Measurements from ENCODE around the gene TMEM252. TPM values are rescaled to one million over a fixed set of nuclear protein-coding genes. Genes with fewer than 3 reads are reported as not detected.
A peak's percentile ranks its signal among the peaks of the same experiment; 100 is the strongest.

Gene TMEM252, protein sequence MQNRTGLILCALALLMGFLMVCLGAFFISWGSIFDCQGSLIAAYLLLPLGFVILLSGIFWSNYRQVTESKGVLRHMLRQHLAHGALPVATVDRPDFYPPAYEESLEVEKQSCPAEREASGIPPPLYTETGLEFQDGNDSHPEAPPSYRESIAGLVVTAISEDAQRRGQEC
- not detected for total RNA-seq

DNA sequence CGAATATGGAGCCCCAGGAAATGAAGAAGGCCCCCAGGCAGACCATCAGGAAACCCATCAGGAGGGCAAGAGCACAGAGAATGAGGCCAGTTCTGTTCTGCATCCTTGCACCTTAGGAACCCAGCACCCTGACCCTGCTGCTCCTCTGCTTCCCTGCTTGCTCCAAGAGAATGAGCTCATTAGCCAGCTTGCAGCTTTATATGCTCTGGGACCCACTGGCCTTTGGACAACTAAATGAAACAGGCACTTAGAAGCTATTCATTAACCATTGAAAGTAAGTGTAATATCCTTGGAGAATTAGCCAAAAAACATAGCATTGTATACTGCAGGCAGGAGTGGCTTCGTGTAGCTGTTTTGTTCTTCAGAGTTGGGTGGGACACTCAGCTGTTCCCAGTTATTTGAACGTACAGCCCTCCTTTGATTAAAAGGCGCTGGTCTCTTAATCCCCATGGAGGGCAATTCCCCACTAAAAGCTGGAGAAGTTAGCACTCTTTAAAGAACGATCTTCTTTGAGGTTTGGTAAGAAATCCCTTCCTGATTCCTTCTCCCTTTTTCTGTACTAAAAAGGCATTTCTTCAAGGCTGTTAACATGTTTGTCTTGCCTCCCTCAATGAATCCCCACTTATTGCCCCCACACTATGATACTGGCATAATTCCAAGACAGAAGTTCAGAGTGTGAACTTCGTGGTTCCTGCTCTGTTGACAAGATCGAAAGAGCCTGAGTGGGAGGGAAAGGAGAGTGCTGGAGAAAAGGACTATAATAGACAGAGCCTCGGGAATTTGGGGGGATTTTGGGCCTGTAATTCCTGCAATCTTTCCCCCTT is at the start of gene TMEM252:
TMEM252 (minus strand) TSS at position 172 of the 824 bp plus-strand sequence; CDS start at position 103, 69 bp downstream.
- Mint-ChIP-seq H3K27me3 (peaks cover 14% of the 10 kb centered on the region), H3K4me1 (no peaks in the 10 kb centered on the region), H3K27ac (no peak within 1 kb of the TSS), H3K9me3 (no peaks in the 10 kb centered on the region), H3K36me3 (ENCODE audit: low read depth) (no peaks in the 10 kb centered on the region), H3K4me3 (no peak within 1 kb of the TSS)
- ChIA-PET POLR2A (no interaction called here), CTCF (interaction anchor here (0.6 to 1.5 kb wide), 3 partner anchors 15 to 629 kb away, joined by 3 to 5 read pairs (median 4); no protein-coding TSS in a partner anchor)
- DNase-seq = no peak

DNA sequence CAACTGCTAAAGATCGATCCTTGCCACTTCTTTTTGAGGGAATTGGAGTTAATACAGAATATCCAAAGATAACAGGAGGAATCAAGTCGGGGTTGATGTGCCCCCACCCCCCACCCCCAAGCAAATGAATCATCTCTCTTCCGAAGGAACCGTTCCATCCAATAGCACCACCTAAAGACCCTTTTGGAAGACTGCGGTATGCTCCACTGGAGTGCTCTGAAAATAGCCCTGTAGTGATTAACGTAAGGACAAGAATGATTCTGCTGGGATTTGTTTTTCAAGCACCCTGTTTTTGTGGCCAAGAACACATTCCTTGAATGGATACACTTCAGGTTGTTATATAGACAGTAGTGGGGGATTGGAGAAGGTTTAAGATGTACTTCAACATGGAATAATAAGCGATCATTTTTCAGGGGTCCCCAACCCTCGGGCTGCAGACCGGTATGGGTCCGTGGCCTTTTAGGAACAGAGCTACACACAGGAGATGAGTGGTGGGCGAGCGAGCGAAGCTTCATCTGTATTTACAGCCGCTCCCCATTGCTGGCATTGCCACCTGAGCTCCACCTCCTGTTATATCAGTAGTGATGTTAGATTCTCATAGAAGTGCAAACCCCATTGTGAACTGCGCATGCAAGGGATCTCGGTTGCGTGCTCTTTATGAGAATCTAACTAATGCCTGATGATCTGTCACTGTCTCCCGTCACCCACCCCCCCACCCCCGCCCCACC is 44.5 kb upstream of the TMEM252 start:
- Mint-ChIP-seq H3K4me1 (peaks cover 2% of the 10 kb centered on the region), H3K36me3 (ENCODE audit: low read depth) (no peaks in the 10 kb centered on the region), H3K9me3 (peaks cover 1% of the 10 kb centered on the region), H3K27ac (no peak overlapping the region), H3K27me3 (peaks cover 14% of the 10 kb centered on the region), H3K4me3 (no peak overlapping the region)
- POLR2A ChIA-PET = no interaction called here
- CTCF ChIA-PET = interaction anchor here (1.0 kb wide), 1 partner anchor 450 kb away, joined by 3 read pairs; no protein-coding TSS in a partner anchor
- DNase-seq = no peak

DNA sequence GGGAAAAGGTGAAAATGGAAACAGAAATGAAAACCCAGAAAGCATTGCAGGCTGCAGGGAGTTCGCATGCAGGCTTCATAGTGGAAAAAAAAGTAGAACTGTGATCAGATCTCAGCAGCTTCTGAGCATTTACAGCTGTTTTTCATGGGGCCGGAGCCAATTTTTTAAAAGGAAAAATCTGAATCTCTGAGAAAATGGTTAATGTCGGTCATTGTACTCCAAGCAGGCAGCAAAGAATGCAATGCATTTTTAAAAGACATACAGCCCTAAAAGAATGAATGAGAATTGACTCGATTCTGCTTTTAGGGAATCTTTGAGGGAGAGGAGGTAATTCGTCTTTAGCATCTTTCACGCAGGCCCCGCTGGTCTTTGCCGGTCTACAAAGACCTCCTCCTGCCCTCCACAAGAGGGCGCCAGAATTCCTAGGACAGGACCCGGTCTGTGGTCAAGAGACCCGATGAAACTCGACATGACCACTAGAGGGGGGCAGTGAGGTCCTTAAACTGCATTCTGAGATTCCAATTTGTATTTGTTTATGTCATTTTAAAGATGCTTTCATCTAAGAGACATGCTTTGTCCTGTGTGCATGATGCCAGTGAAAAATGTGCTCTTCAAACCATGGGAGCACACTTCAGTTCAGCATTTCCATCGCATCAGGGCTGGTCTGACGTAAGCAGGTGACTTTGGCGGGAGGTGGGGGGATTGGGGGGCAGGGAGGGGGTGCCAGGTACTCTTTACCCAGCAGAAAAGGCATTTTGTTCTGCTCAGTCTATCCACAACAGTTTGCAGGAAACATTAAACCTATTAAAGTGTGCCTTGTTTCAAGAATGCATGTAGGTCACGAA is 43.7 kb upstream of the TMEM252 start:
- ChIA-PET POLR2A (no interaction called here), CTCF (interaction anchor here (0.8 to 1.2 kb wide), 2 partner anchors 392 to 451 kb away, joined by 3 to 5 read pairs; partner anchors contain the start of gene FXN)
- Mint-ChIP-seq H3K27me3 (peaks cover 8% of the 10 kb centered on the region), H3K4me1 (peaks cover 2% of the 10 kb centered on the region), H3K36me3 (ENCODE audit: low read depth) (no peaks in the 10 kb centered on the region), H3K9me3 (no peaks in the 10 kb centered on the region), H3K4me3 (no peak overlapping the region), H3K27ac (no peak overlapping the region)
- peak; percentile 94 for DNase-seq

DNA sequence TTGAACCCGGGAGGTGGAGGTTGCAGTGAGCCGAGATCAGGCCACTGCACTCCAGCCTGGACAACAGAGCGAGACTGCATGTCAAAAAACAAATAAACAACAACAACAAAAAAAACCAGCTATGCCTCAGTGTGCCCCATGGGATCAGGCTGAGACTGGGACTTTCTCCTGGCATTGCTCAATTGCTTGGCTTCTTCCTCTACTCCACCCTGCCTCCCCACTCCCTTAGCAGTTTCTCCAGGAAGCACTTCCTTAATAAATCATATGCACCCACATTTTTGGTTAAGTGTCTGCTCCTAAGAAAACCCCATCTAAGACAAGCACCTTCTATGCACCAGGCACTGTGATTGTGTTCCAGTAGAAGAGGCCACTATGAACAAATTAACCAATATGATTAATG is 41.0 kb upstream of the TMEM252 start:
- ChIA-PET POLR2A (no interaction called here), CTCF (interaction anchor here (0.6 to 1.6 kb wide), 2 partner anchors 418 to 662 kb away, joined by 3 to 5 read pairs; no protein-coding TSS in a partner anchor)
- Mint-ChIP-seq H3K36me3 (ENCODE audit: low read depth) (no peaks in the 10 kb centered on the region), H3K4me1 (peaks cover 2% of the 10 kb centered on the region), H3K27me3 (peaks cover 1% of the 10 kb centered on the region), H3K9me3 (no peaks in the 10 kb centered on the region), H3K4me3 (no peak overlapping the region), H3K27ac (no peak overlapping the region)
- no peak for DNase-seq

DNA sequence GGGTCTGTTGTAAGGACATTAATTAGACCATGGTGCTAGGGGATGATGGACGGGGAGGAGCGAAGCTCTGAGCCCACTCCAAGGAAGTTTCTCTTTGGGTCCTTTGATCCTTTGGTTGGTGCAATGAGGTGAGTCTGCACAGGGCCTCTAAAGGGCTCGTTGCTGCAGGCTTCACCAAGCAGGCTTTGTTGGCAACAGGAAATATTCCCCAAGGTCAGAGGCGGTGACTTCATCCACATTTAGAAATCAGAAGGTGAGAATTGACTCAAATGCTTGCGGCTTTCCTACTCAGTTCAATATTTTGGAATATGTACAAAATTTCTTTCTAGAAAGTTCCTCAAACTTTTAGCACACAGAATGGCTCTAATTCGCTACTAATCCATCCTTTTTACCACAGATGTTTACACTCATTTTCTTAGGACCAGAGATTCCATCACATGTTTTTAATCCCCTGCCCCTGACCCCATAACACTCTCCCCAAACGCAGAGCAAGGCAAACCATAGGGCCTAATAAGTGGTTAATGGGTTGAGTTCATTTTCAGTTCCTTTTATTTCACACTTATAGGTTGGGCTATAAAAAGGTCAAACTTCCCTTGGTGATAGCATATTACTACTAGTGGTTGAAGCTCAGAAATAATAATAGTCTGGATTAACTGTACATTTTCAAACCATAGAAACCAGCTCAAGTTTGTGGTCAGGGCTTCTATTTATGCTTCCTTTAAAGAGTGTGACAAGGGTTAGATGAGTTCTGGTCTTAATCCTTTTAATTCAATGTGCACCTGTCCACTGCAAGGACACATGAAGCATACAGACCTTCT is 37.3 kb upstream of the TMEM252 start:
- H3K27ac Mint-ChIP-seq = no peak overlapping the region
- H3K27me3 Mint-ChIP-seq = peaks cover 6% of the 10 kb centered on the region
- DNase-seq = no peak
- no peaks in the 10 kb centered on the region for H3K9me3 Mint-ChIP-seq
- CTCF ChIA-PET = no interaction called here
- POLR2A ChIA-PET = no interaction called here
- H3K4me3 Mint-ChIP-seq = no peak overlapping the region
- H3K4me1 Mint-ChIP-seq = no peaks in the 10 kb centered on the region
- no peaks in the 10 kb centered on the region for H3K36me3 Mint-ChIP-seq (ENCODE audit: low read depth)

DNA sequence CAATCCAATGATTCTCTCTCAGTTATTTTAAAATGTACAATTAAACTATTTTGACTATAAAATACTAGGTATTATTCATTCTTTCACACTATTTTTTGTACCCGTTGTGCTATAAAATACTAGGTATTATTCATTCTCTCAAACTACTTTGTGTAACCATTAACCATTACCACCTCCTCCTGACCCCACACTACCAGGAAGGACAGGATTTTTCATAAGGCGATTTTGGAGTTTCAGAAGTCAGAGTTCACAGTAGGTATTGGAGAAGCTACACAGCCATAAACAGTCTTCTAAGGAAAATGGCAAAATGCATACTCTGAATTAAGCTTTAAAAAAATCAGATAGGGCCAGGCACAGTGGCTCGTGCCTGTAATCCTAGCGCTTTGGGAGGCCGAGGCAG is 35.1 kb upstream of the TMEM252 start:
- ChIA-PET POLR2A (no interaction called here), CTCF (no interaction called here)
- DNase-seq = no peak
- Mint-ChIP-seq H3K4me1 (no peaks in the 10 kb centered on the region), H3K36me3 (ENCODE audit: low read depth) (no peaks in the 10 kb centered on the region), H3K27ac (no peak overlapping the region), H3K27me3 (peaks cover 8% of the 10 kb centered on the region), H3K4me3 (no peak overlapping the region), H3K9me3 (peaks cover 8% of the 10 kb centered on the region)

DNA sequence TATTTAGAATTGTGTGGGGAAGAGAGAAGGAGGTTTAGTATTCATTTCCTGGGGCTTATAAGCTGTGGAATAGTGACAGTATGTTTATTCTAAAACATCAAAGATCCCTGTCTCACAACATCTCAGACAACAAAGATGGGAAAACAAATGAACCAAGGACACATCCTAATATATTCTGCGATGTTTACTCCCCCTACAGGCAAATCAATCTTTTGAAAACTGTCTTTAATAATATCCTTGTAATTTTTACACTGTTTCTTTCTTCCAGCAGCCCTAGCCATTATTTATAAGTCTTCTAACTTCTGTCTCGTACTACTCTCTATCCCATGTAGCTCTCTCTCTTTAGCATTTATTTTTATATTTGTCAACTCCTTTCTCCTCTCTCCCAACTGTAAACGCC is 33.5 kb upstream of the TMEM252 start:
- Mint-ChIP-seq H3K9me3 (peaks cover 8% of the 10 kb centered on the region), H3K27ac (no peak overlapping the region), H3K4me1 (no peaks in the 10 kb centered on the region), H3K4me3 (no peak overlapping the region), H3K27me3 (peaks cover 8% of the 10 kb centered on the region), H3K36me3 (ENCODE audit: low read depth) (no peaks in the 10 kb centered on the region)
- no peak for DNase-seq
- POLR2A ChIA-PET = no interaction called here
- CTCF ChIA-PET = no interaction called here

DNA sequence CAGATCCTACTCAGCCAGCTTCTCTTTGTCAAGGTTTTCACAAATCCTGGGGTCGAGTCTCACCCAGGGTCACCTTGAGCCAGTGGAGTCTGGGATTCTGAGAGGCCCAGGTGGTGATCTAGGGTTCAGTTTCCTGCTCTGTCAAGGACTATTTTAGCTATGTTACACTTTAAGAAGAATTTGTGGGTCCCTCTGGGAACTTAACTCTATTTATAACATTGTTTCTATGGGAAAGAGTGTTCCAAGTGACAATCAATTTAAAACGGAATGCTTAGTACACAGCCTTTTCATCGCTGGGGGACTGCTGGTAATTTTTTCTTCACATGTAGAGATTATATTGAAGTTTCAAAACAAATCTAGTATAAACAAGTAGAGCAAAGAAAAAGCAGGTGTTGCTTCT is 26.9 kb upstream of the TMEM252 start:
- ChIA-PET CTCF (interaction anchor here (1.1 to 1.7 kb wide), 4 partner anchors 8 to 13 kb away, joined by 3 to 5 read pairs (median 4); no protein-coding TSS in a partner anchor), POLR2A (no interaction called here)
- DNase-seq = no peak
- Mint-ChIP-seq H3K9me3 (peaks cover 6% of the 10 kb centered on the region), H3K4me1 (no peaks in the 10 kb centered on the region), H3K4me3 (no peak overlapping the region), H3K27ac (no peak overlapping the region), H3K27me3 (peaks cover 6% of the 10 kb centered on the region), H3K36me3 (ENCODE audit: low read depth) (no peaks in the 10 kb centered on the region)

DNA sequence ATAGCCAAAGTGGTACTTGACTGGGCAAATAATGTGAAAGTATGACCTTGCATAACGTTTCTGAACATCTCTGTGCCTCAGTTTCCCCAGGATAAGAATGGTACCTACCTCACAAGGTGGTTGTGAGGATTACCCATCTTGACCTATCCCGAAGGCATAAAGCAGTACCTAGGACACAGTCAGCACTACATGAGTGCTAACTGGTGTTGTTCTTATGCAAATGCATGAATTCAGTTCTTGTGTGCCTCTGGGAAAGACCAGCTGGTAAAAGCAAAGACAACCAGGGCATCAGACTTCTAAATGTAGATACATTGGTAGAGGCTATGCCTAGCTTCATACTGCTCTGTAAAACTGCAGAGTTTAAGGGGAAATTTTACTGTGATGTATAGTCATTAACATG is 21.8 kb upstream of the TMEM252 start:
- ChIA-PET POLR2A (no interaction called here), CTCF (no interaction called here)
- peaks cover 4% of the 10 kb centered on the region for H3K27me3 Mint-ChIP-seq
- no peaks in the 10 kb centered on the region for H3K9me3 Mint-ChIP-seq
- no peak overlapping the region for H3K27ac Mint-ChIP-seq
- no peak overlapping the region for H3K4me3 Mint-ChIP-seq
- peaks cover 16% of the 10 kb centered on the region for H3K4me1 Mint-ChIP-seq
- H3K36me3 Mint-ChIP-seq (ENCODE audit: low read depth) = no peaks in the 10 kb centered on the region
- DNase-seq = no peak

DNA sequence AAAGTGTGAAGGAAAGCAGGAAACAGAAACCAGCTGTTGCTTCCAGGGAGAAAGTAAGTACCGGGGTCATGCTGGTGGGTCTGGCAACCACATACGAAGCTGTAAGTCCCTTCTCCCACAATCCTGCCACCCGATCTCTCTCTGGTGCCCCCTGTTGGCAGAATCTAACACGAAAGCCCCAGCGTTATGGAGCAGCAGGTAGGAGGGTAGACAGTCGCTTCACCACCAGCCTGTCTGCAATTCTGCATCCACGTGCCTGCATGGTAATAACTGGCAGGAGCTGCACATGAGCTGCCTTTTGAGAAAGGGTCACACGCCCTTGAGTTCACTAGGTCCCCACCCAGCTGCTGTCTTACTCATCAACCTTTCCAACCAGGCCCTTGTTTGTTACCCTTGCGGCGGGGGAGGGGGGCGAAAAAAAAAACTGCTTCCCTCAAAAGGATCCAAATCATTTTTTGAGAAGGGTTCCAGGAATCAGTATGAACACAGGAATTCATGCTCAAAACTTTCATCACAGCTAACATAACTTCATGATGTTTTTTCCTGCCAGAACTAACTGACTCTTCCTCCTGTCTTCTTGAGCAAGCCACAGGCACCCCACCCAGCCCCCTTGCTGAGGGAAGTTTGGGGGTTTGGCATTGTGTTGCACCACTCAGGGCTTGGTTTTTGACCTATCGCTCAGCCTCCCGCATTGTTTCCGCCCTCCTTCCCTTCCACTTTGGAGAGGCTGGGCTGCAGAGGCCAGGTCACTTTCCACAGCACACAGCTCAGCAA is 19.6 kb upstream of the TMEM252 start:
- peak; percentile 53 for DNase-seq
- no peaks in the 10 kb centered on the region for H3K9me3 Mint-ChIP-seq
- peaks cover 6% of the 10 kb centered on the region for H3K27me3 Mint-ChIP-seq
- peaks cover 16% of the 10 kb centered on the region for H3K4me1 Mint-ChIP-seq
- POLR2A ChIA-PET = no interaction called here
- no peak overlapping the region for H3K4me3 Mint-ChIP-seq
- H3K36me3 Mint-ChIP-seq (ENCODE audit: low read depth) = no peaks in the 10 kb centered on the region
- no peak overlapping the region for H3K27ac Mint-ChIP-seq
- CTCF ChIA-PET = interaction anchor here (1.2 to 2.7 kb wide), 4 partner anchors 8 to 467 kb away, joined by 3 to 8 read pairs (median 4); partner anchors contain the start of gene TMEM252

DNA sequence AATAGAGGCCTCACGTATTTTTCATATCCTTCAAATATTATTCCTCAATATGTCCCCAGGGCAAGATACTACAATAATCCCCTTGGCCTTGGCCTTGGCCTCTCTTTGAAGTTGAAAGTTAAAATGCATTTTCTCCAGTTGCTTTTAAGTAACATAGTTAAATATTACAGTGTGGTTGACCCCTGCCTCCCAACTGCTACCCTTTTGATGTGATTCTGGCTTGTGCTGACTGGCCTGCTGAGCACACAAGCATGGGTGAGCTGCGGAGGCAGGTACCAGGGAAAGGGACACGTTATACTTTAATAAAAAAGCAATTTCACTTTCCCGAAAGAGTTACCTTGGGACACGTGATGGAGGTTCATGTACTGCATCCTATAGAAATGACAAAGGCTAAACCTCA is 17.9 kb upstream of the TMEM252 start:
- ChIA-PET CTCF (no interaction called here), POLR2A (no interaction called here)
- H3K36me3 Mint-ChIP-seq (ENCODE audit: low read depth) = no peaks in the 10 kb centered on the region
- peaks cover 16% of the 10 kb centered on the region for H3K4me1 Mint-ChIP-seq
- H3K9me3 Mint-ChIP-seq = no peaks in the 10 kb centered on the region
- peaks cover 14% of the 10 kb centered on the region for H3K27me3 Mint-ChIP-seq
- no peak for DNase-seq
- H3K27ac Mint-ChIP-seq = no peak overlapping the region
- no peak overlapping the region for H3K4me3 Mint-ChIP-seq

Data from activated CD4-positive, alpha-beta T cell treated with anti-CD3 and anti-CD28 coated beads, Interleukin-2, amount 10 ng/mL, durations not matched to agents 7 days and 5 days (primary cell).